ENCODE data around the gene RNASE3.
A peak's percentile ranks its signal among the peaks of the same experiment; 100 is the strongest.
"Not testable (repeated sequence)": the region's sequence is repeated elsewhere in the genome, so short reads cannot be mapped to it uniquely, and the experiment has no call there.

The RNASE3 gene

GRCh38 chr14:20891126-20891825 lies at the start of gene RNASE3:
Gene RNASE3 (plus strand): TSS chr14:20891385. CDS start chr14:20891687, 302 bp downstream.
- not testable (repeated sequence) for DNase-seq

- no peak for DNase-seq
These were observed 44.6 kb upstream of the RNASE3 start for GRCh38 chr14:20846560-20846959.

- DNase-seq = peak; percentile 27
These were observed 42.8 kb upstream of the RNASE3 start for GRCh38 chr14:20848316-20848954.

- DNase-seq = no peak
These were observed 42.1 kb upstream of the RNASE3 start for GRCh38 chr14:20848955-20849570.

- DNase-seq = no peak
These were observed 38.1 kb upstream of the RNASE3 start for GRCh38 chr14:20853042-20853441.

GRCh38 chr14:20855652-20856291 lies 35.4 kb upstream of the RNASE3 start:
- DNase-seq = peak; percentile 70

- no peak for DNase-seq
These were observed 34.0 kb upstream of the RNASE3 start for GRCh38 chr14:20857207-20857606.

GRCh38 chr14:20857630-20858261 lies 33.4 kb upstream of the RNASE3 start:
- peak; percentile 52 for DNase-seq

- no peak for DNase-seq
These were observed 25.0 kb upstream of the RNASE3 start for GRCh38 chr14:20866194-20866593.

- no peak for DNase-seq
These were observed 24.2 kb upstream of the RNASE3 start for GRCh38 chr14:20866963-20867362.

GRCh38 chr14:20873370-20874177 lies 17.6 kb upstream of the RNASE3 start:
- DNase-seq = peak; percentile 71

- no peak for DNase-seq
These were observed 14.2 kb upstream of the RNASE3 start for GRCh38 chr14:20877016-20877415.

- DNase-seq = no peak
These were observed 12.5 kb upstream of the RNASE3 start for GRCh38 chr14:20878695-20879094.

- not testable (repeated sequence) for DNase-seq
These were observed 10.0 kb upstream of the RNASE3 start for GRCh38 chr14:20881229-20881628.

- DNase-seq = not testable (repeated sequence)
These were observed 8.4 kb upstream of the RNASE3 start for GRCh38 chr14:20882787-20883186.

GRCh38 chr14:20888411-20888810 lies 2.8 kb upstream of the RNASE3 start:
- DNase-seq = not testable (repeated sequence)

GRCh38 chr14:20895322-20895721 lies 4.1 kb downstream of the RNASE3 start:
- DNase-seq = not testable (repeated sequence)

GRCh38 chr14:20904393-20905029 lies 13.3 kb downstream of the RNASE3 start:
- DNase-seq = no peak

GRCh38 chr14:20905676-20906075 lies 14.5 kb downstream of the RNASE3 start:
- no peak for DNase-seq

- no peak for DNase-seq
These were observed 16.0 kb downstream of the RNASE3 start for GRCh38 chr14:20907214-20907613.

- DNase-seq = not testable (repeated sequence)
These were observed 19.6 kb downstream of the RNASE3 start for GRCh38 chr14:20910822-20911221.

Measured in CD4-positive, alpha-beta T cell treated with Interleukin-15 for 1 hour (primary cell).